ENCODE results near the gene C18orf63.

- TF ChIP-seq CTCF (IDR thresholded peaks at IDR 0.05; ENCODE audit: extremely low read depth in 1 of 2, insufficient read depth in 1 of 2, low read depth in 1 of 2, low read length in 2 of 2): no peak
- no peak for TF ChIP-seq POLR2A (IDR thresholded peaks at IDR 0.05; ENCODE audit: low read depth, low read length)
- no peak for TF ChIP-seq EZH2 (IDR thresholded peaks at IDR 0.05; ENCODE audit: borderline replicate concordance, low read depth, low read length, severe bottlenecking)
- no peak for TF ChIP-seq GATA2 (IDR thresholded peaks at IDR 0.05; ENCODE audit: insufficient read depth, insufficient read length, low read depth, low read length)
- TF ChIP-seq FOS (IDR thresholded peaks at IDR 0.05; ENCODE audit: borderline replicate concordance, insufficient read depth, low read length): no peak
- no peak for TF ChIP-seq POLR2AphosphoS5 (IDR thresholded peaks at IDR 0.05; ENCODE audit: insufficient read depth, low read depth, low read length)
- TF ChIP-seq JUN (IDR thresholded peaks at IDR 0.05; ENCODE audit: borderline replicate concordance, insufficient read depth, insufficient read length, low read depth): no peak
- no peak for TF ChIP-seq MYC (IDR thresholded peaks at IDR 0.05; ENCODE audit: low read depth, low read length)
- TF ChIP-seq MAX (IDR thresholded peaks at IDR 0.05; ENCODE audit: insufficient read depth, insufficient read length): no peak
Observed at GRCh38 chr18:74286856-74287255, 28.8 kb upstream of the C18orf63 start.

Data from endothelial cell of umbilical vein (primary cell).